AG10803 (cell line): ENCODE measurements around the gene FIGNL2.

Experiments used
- DNase-seq: peaks from one replicate; pipeline ENCODE4 v3.0.0; 2010; ENCODE audit warnings: low read depth
- H3K4me3 ChIP-seq: 2 replicates; pipeline ENCODE4 v1.5.1; 2011; ENCODE audit warnings: mild to moderate bottlenecking, low read length, control low read depth
- CTCF ChIP-seq: conservative IDR thresholded peaks from 2 replicates; pipeline ENCODE4 v1.5.1; 2011; ENCODE audit warnings: mild to moderate bottlenecking, low read length, control low read depth, inconsistent platforms

The FIGNL2 gene

GRCh38 chr12:51797301-51797700 lies 51.2 kb downstream of the FIGNL2 start:
- no peak overlapping the region for H3K4me3 ChIP-seq
- no peak for TF ChIP-seq CTCF

GRCh38 chr12:51793201-51793600 lies 55.3 kb downstream of the FIGNL2 start:
- no peak for TF ChIP-seq CTCF

More at GRCh38 chr12:51797301-51797700, 51.2 kb downstream of the FIGNL2 start:
- DNase-seq: no peak

GRCh38 chr12:51792417-51792816 lies 56.1 kb downstream of the FIGNL2 start:
- no peak overlapping the region for H3K4me3 ChIP-seq
- no peak for DNase-seq
- TF ChIP-seq CTCF: no peak

More at GRCh38 chr12:51793201-51793600, 55.3 kb downstream of the FIGNL2 start:
- DNase-seq: peak; percentile 39
- no peak overlapping the region for H3K4me3 ChIP-seq

- H3K4me3 ChIP-seq: no peak overlapping the region
Measured at GRCh38 chr12:51788876-51789275, 59.6 kb downstream of the FIGNL2 start.

GRCh38 chr12:51785906-51786305 lies 62.6 kb downstream of the FIGNL2 start:
- TF ChIP-seq CTCF: no peak
- no peak overlapping the region for H3K4me3 ChIP-seq
- no peak for DNase-seq

More at GRCh38 chr12:51788876-51789275, 59.6 kb downstream of the FIGNL2 start:
- no peak; the same call in 1 of the 2 replicates for TF ChIP-seq CTCF
- DNase-seq: peak; percentile 82

- DNase-seq: no peak
- TF ChIP-seq CTCF: no peak
- H3K4me3 ChIP-seq: no peak overlapping the region
Measured at GRCh38 chr12:51784688-51785087, 63.8 kb downstream of the FIGNL2 start.

GRCh38 chr12:51779876-51780275 lies 68.6 kb downstream of the FIGNL2 start:
- no peak overlapping the region for H3K4me3 ChIP-seq
- TF ChIP-seq CTCF: no peak
- no peak for DNase-seq
